Vagina (tissue), 2 donors: ENCODE measurements around the gene TAAR2.
"Not testable (repeated sequence)": the region's sequence is repeated elsewhere in the genome, so short reads cannot be mapped to it uniquely, and the experiment has no call there.

Source experiments
- CTCF ChIP-seq, 3 experiments: fragments of 450-650 bp in 2 of 3; fragments of 200-600 bp in 1 of 3; sonication (generic) in 1 of 3; IDR thresholded peaks; one replicate each; pipeline ENCODE4 v1.5.1; 2017 to 2019; ENCODE audit warnings: antibody characterized with exemption in 3 of 3, mild to moderate bottlenecking in 2 of 3, moderate library complexity in 2 of 3
- POLR2A ChIP-seq, 2 donors: fragments of 450-650 bp; IDR thresholded peaks; one replicate each; pipeline ENCODE4 v1.6.1; 2017; ENCODE audit warnings: antibody characterized with exemption in 2 of 2, mild to moderate bottlenecking in 2 of 2, moderate library complexity in 2 of 2
- POLR2AphosphoS5 ChIP-seq, 2 donors: sonication (generic); formaldehyde crosslinking; IDR thresholded peaks; one replicate each; pipeline ENCODE4 v1.9.0; 2017; ENCODE audit warnings: antibody characterized with exemption in 2 of 2, mild to moderate bottlenecking in 2 of 2, low read depth in 1 of 2; ENCODE audit not compliant: insufficient read depth in 1 of 2

- TF ChIP-seq CTCF (IDR thresholded peaks at IDR 0.05); POLR2AphosphoS5 (IDR thresholded peaks at IDR 0.05; ENCODE audit: insufficient read depth in 1 of 2, low read depth in 1 of 2); POLR2A (IDR thresholded peaks at IDR 0.05): not testable (repeated sequence)
Observed at GRCh38 chr6:132635906-132636305, 11.8 kb upstream of the TAAR2 start.
